SK-N-SH (cell line): ENCODE measurements around the gene RAB3C. TPM values are rescaled to one million over a fixed set of nuclear protein-coding genes. Genes with fewer than 3 reads are reported as not detected.

ENCODE experiments used
- CTCF ChIA-PET: fragments of 300-600, 350-600 bp; formaldehyde crosslinking; extraction: SDS; loops from one replicate; lab custom pipeline; 2021; lab: Yijun Ruan, JAX
- POLR2A ChIA-PET: fragments of 350-600 bp; sonication (Branson Sonifier 250); formaldehyde crosslinking; extraction: SDS; loops from one replicate; lab custom pipeline; 2020; ENCODE audit warnings: antibody characterized with exemption, inconsistent platforms; lab: Yijun Ruan, JAX
- DNase-seq: peaks from one replicate; pipeline ENCODE4 v3.0.0; 2012
- H2AFZ ChIP-seq: fragments of 200-600 bp; sonication (generic); 2 replicates; pipeline ENCODE4 v1.8.1; 2016; ENCODE audit warnings: antibody characterized with exemption, mild to moderate bottlenecking, low read depth
- H3F3A ChIP-seq: fragments of 200-600 bp; sonication (generic); replicated peaks from 2 replicates; pipeline ENCODE3; 2016; ENCODE audit warnings: antibody characterized with exemption, mild to moderate bottlenecking; ENCODE audit not compliant: insufficient read depth
- H3K27ac ChIP-seq, 2 experiments: fragments of 200-500 bp in 1 of 2; fragments of 200-600 bp in 1 of 2; sonication (Bioruptor generic) in 1 of 2; sonication (generic), shearing (Covaris generic) in 1 of 2; 2 replicates each; pipeline versions ENCODE4 v1.5.1 to v1.6.1; 2014 to 2016; ENCODE audit warnings: low read depth in 2 of 2, inconsistent platforms in 1 of 2, low read length in 1 of 2, mild to moderate bottlenecking in 1 of 2, mixed read lengths in 1 of 2
- H3K27me3 ChIP-seq: fragments of 200-600 bp; sonication (generic), shearing (Covaris generic); 2 replicates; pipeline ENCODE4 v1.6.1; 2016; ENCODE audit warnings: mixed run types; ENCODE audit not compliant: insufficient read depth
- H3K36me3 ChIP-seq, 2 experiments: fragments of 200-500 bp in 1 of 2; fragments of 200-600 bp in 1 of 2; sonication (Bioruptor generic) in 1 of 2; sonication (generic) in 1 of 2; replicated peaks in 1 of 2; 2 replicates each; pipeline versions ENCODE3 to v1.5.1; 2014 to 2016; ENCODE audit warnings: low read length in 1 of 2, mild to moderate bottlenecking in 1 of 2; ENCODE audit not compliant: insufficient read depth in 2 of 2, control insufficient read depth in 1 of 2
- H3K4me1 ChIP-seq, 2 experiments: fragments of 200-500 bp in 1 of 2; fragments of 200-600 bp in 1 of 2; sonication (Bioruptor generic) in 1 of 2; sonication (generic), shearing (Covaris generic) in 1 of 2; 2 replicates each; pipeline versions ENCODE4 v1.5.1 to v1.6.1; 2014 to 2016; ENCODE audit warnings: low read depth in 1 of 2, low read length in 1 of 2, mixed run types in 1 of 2; ENCODE audit not compliant: insufficient read depth in 2 of 2, control insufficient read depth in 1 of 2
- H3K4me2 ChIP-seq: fragments of 200-600 bp; sonication (generic), shearing (Covaris generic); 2 replicates; pipeline ENCODE4 v1.6.1; 2017; ENCODE audit warnings: mixed run types
- H3K4me3 ChIP-seq, 2 experiments: fragments of 200-500 bp in 1 of 2; fragments of 200-600 bp in 1 of 2; sonication (Bioruptor generic) in 1 of 2; sonication (generic), shearing (Covaris generic) in 1 of 2; 2 replicates each; pipeline versions ENCODE4 v1.5.1 to v1.8.1; 2014 to 2016; ENCODE audit warnings: low read depth in 2 of 2, inconsistent platforms in 1 of 2, low read length in 1 of 2, mild to moderate bottlenecking in 1 of 2, mixed read lengths in 1 of 2, moderate library complexity in 1 of 2
- H3K79me2 ChIP-seq: fragments of 200-600 bp; sonication (generic); 2 replicates; pipeline ENCODE4 v1.8.1; 2017; ENCODE audit warnings: mild to moderate bottlenecking; ENCODE audit not compliant: insufficient read depth
- H3K9ac ChIP-seq: fragments of 200-600 bp; sonication (generic); 2 replicates; pipeline ENCODE4 v1.6.1; 2017; ENCODE audit warnings: mixed run types
- H3K9me2 ChIP-seq: fragments of 200-600 bp; sonication (generic); 2 replicates; pipeline ENCODE4 v1.6.1; 2017; ENCODE audit warnings: mixed run types
- H3K9me3 ChIP-seq: fragments of 200-600 bp; sonication (generic); 2 replicates; pipeline ENCODE4 v1.6.1; 2017; ENCODE audit warnings: mixed run types, mild to moderate bottlenecking, moderate library complexity
- H4K20me1 ChIP-seq: fragments of 200-600 bp; sonication (generic); 2 replicates; pipeline ENCODE4 v1.6.1; 2017; ENCODE audit warnings: mild to moderate bottlenecking, mixed run types; ENCODE audit not compliant: insufficient read depth
- CHD2 ChIP-seq: fragments of 150-350 bp; IDR thresholded peaks from 2 replicates; pipeline ENCODE4 v1.6.1; 2018; ENCODE audit warnings: low read length; ENCODE audit not compliant: partially characterized antibody
- EP300 ChIP-seq, 2 experiments: IDR thresholded peaks; 2 replicates each; pipeline versions ENCODE4 v1.4.0 to v1.6.1; 2012; ENCODE audit warnings: borderline replicate concordance in 1 of 2, low read depth in 1 of 2, low read length in 1 of 2
- EZH2phosphoT487 ChIP-seq: fragments of 200-600 bp; sonication (generic); IDR thresholded peaks from 2 replicates; pipeline ENCODE4 v1.6.1; 2017; ENCODE audit warnings: low read depth, mixed run types, mild to moderate bottlenecking, antibody characterized with exemption, moderate library complexity, borderline replicate concordance
- FOSL2 ChIP-seq: IDR thresholded peaks from 2 replicates; pipeline ENCODE4 v1.4.0; 2012; ENCODE audit warnings: low read depth, mild to moderate bottlenecking, moderate library complexity, borderline replicate concordance
- GATA2 ChIP-seq: sonication (generic); formaldehyde crosslinking; IDR thresholded peaks from 2 replicates; pipeline ENCODE4 v1.5.0; 2020; ENCODE audit warnings: mild to moderate bottlenecking, missing genetic modification reagents
- JUND ChIP-seq: IDR thresholded peaks from 2 replicates; pipeline ENCODE4 v1.4.0; 2012
- PBX3 ChIP-seq: IDR thresholded peaks from 2 replicates; pipeline ENCODE4; 2012
- POLR2AphosphoS5 ChIP-seq: IDR thresholded peaks from 2 replicates; pipeline ENCODE4 v1.6.1; 2012; ENCODE audit warnings: low read depth, low read length
- RAD21 ChIP-seq: IDR thresholded peaks from 2 replicates; pipeline ENCODE4 v1.6.1; 2012; ENCODE audit warnings: mild to moderate bottlenecking, low read length
- RCOR1 ChIP-seq: fragments of 150-350 bp; IDR thresholded peaks from 2 replicates; pipeline ENCODE4 v1.6.1; 2017; ENCODE audit warnings: antibody characterized with exemption, low read length
- RXRA ChIP-seq: IDR thresholded peaks from 2 replicates; pipeline ENCODE4 v1.4.0; 2012; ENCODE audit warnings: low read depth, mild to moderate bottlenecking, borderline replicate concordance
- SIN3A ChIP-seq: IDR thresholded peaks from 2 replicates; pipeline ENCODE4 v1.6.1; 2012; ENCODE audit warnings: low read depth, mild to moderate bottlenecking, low read length, moderate library complexity, borderline replicate concordance
- TAF1 ChIP-seq: IDR thresholded peaks from 2 replicates; pipeline ENCODE4 v1.6.1; 2012; ENCODE audit warnings: low read depth, mild to moderate bottlenecking, low read length, moderate library complexity, borderline replicate concordance
- ZBTB33 ChIP-seq: IDR thresholded peaks from 2 replicates; pipeline ENCODE4 v1.4.0; 2012; ENCODE audit warnings: low read depth, borderline replicate concordance
- WGBS: methylation state at CpG from one replicate; pipeline ENCODE4 v1.1.6; 2017; ENCODE audit warnings: low lambda C conversion rate; 5-methylcytosine and 5-hydroxymethylcytosine counted together
- polyA plus RNA-seq, 3 experiments: library from polyadenylated mRNA; depleted of rRNA; stranded (reverse); fragments of >200 nt; gene quantifications; 2 replicates each; pipeline ENCODE4 v1.2.3, GENCODE V29; 2012

RAB3C gene
- polyA plus RNA-seq, 1 of the 3 experiments (the other 2 are of a cell fraction) = 0.03 TPM

GRCh38 chr5:58891971-58892343, 309.1 kb downstream of the RAB3C start (continued):
- TF ChIP-seq TAF1 = no peak
- no peak for TF ChIP-seq RAD21
- TF ChIP-seq RCOR1 = no peak
- no peak for TF ChIP-seq EZH2phosphoT487
- TF ChIP-seq PBX3 = no peak
- TF ChIP-seq SIN3A = no peak
- no peak for TF ChIP-seq JUND
- no peak for TF ChIP-seq GATA2
- TF ChIP-seq CHD2 = no peak
- TF ChIP-seq FOSL2 = no peak
- TF ChIP-seq, all 33 proteins: peak for 0

GRCh38 chr5:58893551-58893950, 310.7 kb downstream of the RAB3C start:
- no peaks in the 10 kb centered on the region for H3K9me3 ChIP-seq
- no peaks in the 10 kb centered on the region for H3K36me3 ChIP-seq
- CTCF ChIA-PET = interaction anchor here (0.6 to 9.8 kb wide), 8 partner anchors 11 to 295 kb away, joined by 3 to 143 read pairs (median 5); no protein-coding TSS in a partner anchor
- H2AFZ ChIP-seq = no peak overlapping the region
- no peak overlapping the region for H3K9ac ChIP-seq
- no peaks in the 10 kb centered on the region for H4K20me1 ChIP-seq
- no peaks in the 10 kb centered on the region for H3K79me2 ChIP-seq
- WGBS = 100% methylated on average over 1 of the region's 1 CpG
- POLR2A ChIA-PET = no interaction called here
- H3K4me1 ChIP-seq = peaks cover 0 to 9% of the 10 kb centered on the region in 2 experiments; a peak in 1 of 4 replicates
- no peaks in the 10 kb centered on the region for H3K9me2 ChIP-seq
- DNase-seq = no peak
- TF ChIP-seq JUND (no peak), RXRA (no peak), EP300 (IDR thresholded peaks at IDR 0.05; ENCODE audit: borderline replicate concordance in 1 of 2, low read depth in 1 of 2, low read length in 1 of 2) (no peak)
- no peak overlapping the region for H3K4me2 ChIP-seq
- no peak overlapping the region for H3K27ac ChIP-seq
- H3K4me3 ChIP-seq = no peak overlapping the region
- H3K27me3 ChIP-seq = no peaks in the 10 kb centered on the region
- H3F3A ChIP-seq = peaks cover 5% of the 10 kb centered on the region

- H3F3A ChIP-seq = no peaks in the 10 kb centered on the region
- ChIA-PET POLR2A (no interaction called here), CTCF (interaction anchor here (0.6 to 9.8 kb wide), 4 partner anchors 12 to 277 kb away, joined by 3 to 143 read pairs (median 18); no protein-coding TSS in a partner anchor)
- no peaks in the 10 kb centered on the region for H3K27me3 ChIP-seq
- H3K79me2 ChIP-seq = no peaks in the 10 kb centered on the region
- H3K9me2 ChIP-seq = no peaks in the 10 kb centered on the region
- H3K9me3 ChIP-seq = no peaks in the 10 kb centered on the region
- no peak overlapping the region for H2AFZ ChIP-seq
- H3K4me3 ChIP-seq = no peak overlapping the region
- no peak overlapping the region for H3K27ac ChIP-seq
- no peak for DNase-seq
- no peaks in the 10 kb centered on the region for H3K36me3 ChIP-seq
- WGBS = 91% methylated on average over 4 of the region's 4 CpGs
- H3K9ac ChIP-seq = no peak overlapping the region
- no peak for TF ChIP-seq RAD21
- TF ChIP-seq ZBTB33 = no peak
- TF ChIP-seq RXRA = no peak
- no peak for TF ChIP-seq GATA2
- TF ChIP-seq POLR2AphosphoS5 = no peak
- TF ChIP-seq, all 33 proteins: peak for 0
- Histone ChIP-seq H3K4me2 (no peak overlapping the region), H3K4me1 (no peaks in the 10 kb centered on the region), H4K20me1 (no peaks in the 10 kb centered on the region)
Observed at GRCh38 chr5:58898006-58898405, 315.1 kb downstream of the RAB3C start.
